Measurements from ENCODE around the gene DCP2.

- TF ChIP-seq YY1 (IDR thresholded peaks at IDR 0.05; ENCODE audit: low read depth) (no peak), TAF1 (IDR thresholded peaks at IDR 0.05; ENCODE audit: low read depth) (no peak)
Measured at GRCh38 chr5:112956606-112957005, 20.0 kb upstream of the DCP2 start.

All from Ishikawa (cell line).